DMS53 (cell line): ENCODE data around the gene PPP1R1B.

Experiments used
- DNase-seq: peaks from one replicate; lab custom pipeline; 2025; lab: John Stamatoyannopoulos, UW

Gene PPP1R1B

DNA sequence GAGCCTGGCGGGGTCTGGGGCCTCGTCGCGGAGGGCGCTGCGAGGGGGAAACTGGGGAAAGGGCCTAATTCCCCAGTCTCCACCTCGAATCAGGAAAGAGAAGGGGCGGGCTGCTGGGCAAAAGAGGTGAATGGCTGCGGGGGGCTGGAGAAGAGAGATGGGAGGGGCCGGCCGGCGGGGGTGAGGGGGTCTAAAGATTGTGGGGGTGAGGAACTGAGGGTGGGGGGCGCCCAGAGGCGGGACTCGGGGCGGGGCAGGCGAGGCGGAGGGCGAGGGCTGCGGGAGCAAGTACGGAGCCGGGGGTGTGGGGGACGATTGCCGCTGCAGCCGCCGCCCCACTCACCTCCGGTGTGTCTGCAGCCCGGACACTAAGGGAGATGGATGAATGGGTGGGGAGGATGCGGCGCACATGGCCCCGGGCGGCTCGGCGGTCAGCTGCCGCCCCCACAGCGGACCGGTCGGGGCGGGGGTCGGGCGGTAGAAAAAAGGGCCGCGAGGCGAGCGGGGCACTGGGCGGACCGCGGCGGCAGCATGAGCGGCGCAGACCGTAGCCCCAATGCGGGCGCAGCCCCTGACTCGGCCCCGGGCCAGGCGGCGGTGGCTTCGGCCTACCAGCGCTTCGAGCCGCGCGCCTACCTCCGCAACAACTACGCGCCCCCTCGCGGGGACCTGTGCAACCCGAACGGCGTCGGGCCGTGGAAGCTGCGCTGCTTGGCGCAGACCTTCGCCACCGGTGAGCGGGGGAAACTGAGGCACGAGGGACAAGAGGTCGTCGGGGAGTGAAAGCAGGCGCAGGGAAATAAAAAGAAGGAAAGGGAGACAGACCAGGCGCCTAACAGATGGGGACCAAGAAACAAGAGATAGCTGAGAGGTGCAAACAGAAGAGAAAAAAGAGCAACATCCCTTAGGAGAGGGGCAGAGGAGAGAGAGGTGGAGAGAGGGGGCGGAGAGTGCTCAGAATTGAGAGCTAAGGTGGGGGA, 41.5 kb downstream of the PPP1R1B start, which contains the start of gene PNMT:
TSS of gene PNMT (plus strand) at position 509 of the 980 bp plus-strand sequence. CDS start at position 532, 23 bp downstream.
- DNase-seq: peak; percentile 81

DNA sequence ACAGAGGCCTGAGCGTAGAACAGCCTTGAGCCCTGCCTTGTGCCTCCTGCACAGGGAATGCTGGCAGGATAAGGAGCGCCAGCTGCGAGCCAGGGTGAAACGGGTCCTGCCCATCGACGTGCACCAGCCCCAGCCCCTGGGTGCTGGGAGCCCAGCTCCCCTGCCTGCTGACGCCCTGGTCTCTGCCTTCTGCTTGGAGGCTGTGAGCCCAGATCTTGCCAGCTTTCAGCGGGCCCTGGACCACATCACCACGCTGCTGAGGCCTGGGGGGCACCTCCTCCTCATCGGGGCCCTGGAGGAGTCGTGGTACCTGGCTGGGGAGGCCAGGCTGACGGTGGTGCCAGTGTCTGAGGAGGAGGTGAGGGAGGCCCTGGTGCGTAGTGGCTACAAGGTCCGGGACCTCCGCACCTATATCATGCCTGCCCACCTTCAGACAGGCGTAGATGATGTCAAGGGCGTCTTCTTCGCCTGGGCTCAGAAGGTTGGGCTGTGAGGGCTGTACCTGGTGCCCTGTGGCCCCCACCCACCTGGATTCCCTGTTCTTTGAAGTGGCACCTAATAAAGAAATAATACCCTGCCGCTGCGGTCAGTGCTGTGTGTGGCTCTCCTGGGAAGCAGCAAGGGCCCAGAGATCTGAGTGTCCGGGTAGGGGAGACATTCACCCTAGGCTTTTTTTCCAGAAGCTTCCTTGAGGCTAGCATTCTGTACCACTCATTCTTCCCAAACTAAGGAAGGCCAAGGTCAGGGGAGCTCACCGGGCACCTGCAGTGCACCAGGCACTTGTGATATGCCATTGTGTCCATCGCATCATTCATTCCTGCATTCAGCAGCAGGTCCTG, 43.4 kb downstream of the PPP1R1B start:
- no peak for DNase-seq

DNA sequence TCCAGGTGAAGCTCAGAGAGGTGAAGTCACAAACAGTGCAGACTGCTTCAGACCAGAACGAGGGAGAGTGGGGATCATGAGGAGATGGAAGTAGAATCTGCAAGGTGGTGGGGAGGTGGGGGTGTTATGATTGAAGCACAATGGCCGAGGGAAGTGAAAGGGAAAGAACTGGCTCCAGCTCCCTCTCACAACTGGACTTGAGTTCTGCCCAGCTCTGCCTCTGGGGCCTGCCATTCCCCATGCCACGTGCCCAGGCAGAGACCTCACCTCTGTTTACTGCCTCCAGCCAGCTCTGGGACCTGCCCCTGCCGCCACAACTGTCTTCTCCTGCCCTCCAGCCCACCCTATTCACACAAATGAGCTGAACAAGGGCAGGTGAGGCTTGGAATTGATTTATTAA, 44.0 kb downstream of the PPP1R1B start:
- DNase-seq: no peak

DNA sequence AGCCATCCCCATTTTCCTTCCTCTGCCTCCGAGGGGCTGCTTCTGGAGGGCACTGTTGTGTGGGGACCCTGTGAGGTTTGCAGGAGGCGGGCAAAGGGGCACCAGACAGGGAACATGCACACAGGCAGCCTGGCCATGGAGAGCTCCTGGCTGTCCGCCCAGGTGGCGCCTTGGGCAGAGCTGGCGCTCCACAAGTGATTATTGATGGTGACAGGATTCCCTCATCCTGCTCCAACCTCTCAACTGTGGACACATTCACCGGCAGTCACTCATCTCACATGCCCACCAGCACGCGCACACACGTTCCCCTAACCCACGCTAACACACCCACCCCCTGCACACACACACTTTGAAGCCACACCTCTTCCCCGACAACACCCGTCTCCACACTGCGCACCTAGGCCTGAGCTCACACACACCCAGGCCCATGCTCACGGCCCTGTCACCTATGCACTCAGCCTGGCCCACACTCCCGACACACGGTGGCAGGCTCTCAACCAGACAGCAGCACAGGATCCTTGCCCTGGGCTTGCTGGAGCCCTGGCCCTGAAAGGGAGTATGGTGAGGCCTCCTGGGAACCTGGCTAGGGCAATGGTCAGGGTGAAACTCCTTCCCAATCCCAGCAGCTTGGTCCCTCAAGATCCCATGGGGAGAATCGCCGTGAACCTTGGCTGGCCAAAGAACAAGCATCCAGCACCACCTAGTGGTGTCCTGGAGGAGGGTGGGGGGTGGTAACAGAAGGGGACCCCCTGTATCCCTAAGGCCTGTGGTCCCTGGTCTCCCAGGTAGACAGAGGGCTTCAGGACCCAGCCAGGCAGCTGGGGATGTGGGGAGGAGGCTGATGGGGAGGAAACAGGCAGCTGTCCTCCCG, 45.1 kb downstream of the PPP1R1B start:
- DNase-seq: peak; percentile 69

DNA sequence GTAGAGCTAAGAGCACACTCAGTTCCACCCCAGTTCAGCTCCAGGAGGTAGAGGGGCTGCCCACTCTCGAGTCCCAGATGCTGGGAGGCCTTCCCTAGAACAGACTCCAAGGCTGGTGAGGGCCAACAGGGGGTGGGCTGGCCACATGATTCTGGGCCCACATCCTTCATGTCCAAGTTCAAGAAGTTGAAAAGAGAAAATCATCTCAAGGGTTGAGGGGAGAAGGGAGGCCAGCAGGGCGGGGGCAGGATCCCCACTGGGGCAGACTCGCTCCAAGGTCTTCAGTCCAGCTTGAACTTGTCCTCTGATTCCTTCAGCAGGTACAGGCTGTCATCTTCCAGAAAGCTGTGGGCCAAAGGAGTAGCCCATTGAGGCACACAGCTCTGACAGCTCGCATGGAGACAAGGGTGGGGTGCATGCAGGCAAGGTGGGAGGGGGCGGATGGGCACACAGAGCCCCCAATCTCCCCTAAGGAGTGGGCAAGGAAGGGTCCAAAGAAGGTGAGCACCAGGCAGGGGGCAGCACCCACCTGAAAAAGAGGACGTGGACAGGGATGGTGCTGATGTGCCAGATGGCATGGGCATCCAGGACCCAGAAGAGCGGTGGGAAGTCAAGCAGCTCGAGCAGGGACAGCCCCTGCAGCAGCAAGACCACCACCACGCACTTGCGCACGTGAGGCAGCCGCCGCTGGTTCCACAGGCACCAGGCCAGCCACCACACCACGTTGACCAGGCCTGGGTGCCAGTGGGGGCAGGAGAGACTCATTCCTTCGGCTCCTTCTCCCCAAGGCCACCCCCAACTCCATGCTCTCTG, 46.0 kb downstream of the PPP1R1B start:
- DNase-seq: no peak

DNA sequence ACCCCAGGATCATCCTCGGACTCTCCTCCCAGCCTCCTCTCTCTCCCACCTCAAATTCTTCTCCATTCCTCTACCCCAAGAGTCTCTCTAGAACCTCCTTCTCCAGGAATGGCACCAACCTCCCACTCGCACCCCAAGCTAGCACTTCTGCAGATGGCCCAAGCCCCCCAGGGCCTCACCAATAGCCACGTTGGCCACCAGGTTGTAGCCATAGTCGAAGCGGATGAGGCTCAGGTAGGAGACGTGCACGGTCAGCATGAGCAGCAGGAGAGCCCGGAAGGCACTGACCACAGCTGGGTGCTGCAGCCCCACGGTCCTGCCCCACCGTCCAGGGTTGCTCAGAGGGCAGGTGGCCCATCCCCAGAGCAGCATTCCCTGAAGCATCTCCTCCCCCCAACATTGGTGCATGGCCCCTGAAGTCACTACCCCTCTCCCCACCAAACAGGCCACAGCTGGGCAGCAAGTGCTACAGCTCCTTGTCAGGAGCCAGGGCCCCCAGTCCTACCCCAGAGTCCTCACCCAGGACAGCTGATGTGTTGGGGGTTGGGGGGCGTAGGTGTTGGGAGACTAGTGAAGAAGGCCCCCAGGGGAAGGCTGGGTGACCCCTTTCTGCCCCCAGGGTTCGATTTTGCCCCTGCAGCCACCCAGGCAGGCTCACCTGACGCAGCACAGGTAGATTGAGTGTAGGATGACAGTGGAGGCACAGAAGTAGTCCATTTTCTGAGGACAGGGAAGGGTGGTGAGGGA, 46.8 kb downstream of the PPP1R1B start:
- no peak for DNase-seq

DNA sequence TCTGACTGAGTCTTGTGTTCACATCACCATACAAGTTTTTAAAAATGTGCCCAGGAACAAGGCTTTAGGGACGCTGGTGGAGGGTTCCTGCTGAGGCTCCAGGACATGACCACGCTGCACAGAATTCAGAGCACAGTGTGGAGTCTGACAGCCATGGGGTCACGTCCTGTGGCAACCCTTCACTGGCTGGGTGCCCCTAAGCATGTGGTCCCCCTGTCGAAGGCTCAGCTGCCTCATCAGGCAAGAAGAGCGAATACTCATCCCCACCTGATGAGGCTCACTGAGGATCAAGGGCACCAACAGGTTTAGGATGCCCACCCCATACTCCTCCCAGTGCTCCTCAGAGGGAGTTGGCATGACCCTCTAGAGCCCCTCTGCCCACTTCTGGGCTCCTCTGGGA, 47.4 kb downstream of the PPP1R1B start:
- DNase-seq: no peak

DNA sequence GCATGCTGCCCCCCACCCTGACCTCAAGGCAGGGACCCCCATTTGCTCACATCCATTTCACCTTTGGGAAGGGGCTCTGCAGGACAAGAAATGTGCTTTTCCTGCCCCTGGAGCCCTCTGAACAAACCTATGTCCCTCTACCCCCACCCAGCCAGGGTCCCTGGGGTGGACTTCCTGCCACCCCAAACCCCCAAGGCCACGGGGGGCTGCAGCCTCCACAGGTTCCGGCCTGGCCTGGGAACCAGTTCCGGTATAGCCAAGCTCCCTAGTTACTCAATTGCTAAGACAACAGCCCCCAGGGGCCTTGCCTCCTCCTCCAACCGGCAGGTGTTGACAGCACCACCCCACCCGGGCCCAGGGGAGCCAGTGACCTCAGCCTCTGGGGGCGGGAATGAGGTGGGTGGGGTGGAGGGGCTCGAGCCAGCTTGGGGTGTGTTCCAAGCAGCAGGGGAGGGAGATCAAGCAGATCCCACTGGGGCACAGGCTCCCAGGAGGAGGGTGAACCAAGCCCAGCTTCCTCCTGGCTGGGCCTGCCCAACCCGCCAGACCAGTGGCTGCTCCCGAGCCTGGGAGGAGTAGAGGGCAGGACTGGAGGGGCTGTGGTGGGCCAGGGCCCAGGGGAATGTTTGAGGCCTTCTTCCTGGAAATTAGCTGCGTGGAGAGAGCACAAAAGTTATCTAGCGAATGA, 48.1 kb downstream of the PPP1R1B start:
- DNase-seq: peak; percentile 13

DNA sequence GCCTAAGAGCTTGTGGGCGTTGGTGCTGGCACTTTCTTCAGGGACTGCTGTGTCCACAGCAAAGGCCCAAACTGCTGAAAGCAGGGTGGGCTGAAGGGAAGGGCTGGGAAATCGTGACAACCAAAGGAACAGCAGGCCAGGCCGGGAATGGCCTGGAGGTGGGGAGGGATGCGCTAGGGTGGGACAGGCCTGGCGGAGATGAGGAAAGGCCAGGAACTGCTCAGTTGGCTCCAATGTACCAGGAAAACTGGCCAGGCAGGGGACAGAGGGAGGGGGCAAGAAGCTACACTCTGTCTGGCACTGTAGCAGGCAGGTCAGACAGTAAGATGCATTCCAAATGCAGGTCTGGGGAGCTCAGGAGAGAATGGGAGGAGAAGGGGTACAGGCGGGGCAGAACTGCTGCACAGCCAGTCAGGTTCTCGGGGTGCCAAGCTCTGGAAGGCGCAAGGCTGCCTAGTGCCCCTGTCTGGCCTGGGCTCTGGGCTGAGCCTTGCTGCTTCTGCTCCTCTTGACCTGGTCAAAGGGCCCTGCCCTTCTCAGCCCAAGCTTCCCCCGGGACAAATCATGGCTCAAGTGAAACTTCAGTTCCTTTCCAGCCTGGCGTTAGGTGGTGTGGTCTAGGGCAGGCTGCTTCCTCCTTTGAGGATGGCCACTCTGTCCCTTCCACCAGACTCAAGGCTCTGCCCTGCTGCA, 48.8 kb downstream of the PPP1R1B start:
- DNase-seq: no peak

DNA sequence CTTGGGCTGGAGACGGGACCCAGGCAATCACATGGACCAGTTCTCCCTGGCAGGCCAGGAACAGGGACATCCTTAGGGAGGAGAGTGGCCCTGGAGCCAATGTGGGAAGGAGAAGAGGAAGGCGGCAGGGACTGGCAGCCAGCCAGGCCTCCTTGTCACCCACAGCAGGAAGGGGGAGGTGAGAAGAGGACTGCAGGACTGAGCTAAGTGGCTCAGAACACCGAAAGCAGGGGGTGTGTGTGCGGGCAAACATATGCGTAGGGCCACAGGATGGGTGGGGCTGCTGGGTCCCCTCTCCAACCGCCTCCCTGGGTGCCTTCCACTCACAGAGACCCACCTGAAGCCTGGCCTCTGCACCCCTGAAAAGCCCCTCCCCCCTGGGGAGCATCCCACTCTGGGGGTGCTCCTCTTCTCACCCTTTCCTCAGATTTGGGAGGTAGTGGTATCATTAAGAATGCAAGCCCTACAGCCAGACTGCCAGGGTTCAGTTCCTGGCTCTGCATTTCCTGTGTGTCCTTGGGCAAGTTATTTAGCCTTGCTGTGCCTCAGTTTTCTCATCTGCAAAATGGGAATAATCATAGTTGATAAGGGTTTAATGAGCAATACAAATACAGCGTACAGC, 49.6 kb downstream of the PPP1R1B start:
- peak; percentile 70 for DNase-seq

DNA sequence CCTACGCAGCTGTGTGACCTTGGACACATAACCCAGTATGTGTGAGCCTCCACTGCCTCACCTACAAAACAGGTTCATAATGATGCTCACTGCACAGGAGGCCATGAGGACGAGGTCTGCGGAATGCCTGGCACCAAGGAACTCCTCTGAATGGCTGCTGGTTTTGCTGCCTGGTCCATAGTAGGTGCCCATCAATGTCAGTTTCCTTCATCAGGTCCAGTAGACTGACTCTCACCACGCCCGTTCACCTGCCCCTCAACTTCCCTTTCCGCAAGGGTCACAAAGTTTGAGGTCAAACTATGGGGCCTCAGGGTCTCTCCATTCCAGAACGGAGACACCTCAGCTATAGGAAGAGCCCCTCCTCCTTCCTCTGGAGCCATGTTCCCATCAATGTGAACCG, 50.3 kb downstream of the PPP1R1B start:
- no peak for DNase-seq

DNA sequence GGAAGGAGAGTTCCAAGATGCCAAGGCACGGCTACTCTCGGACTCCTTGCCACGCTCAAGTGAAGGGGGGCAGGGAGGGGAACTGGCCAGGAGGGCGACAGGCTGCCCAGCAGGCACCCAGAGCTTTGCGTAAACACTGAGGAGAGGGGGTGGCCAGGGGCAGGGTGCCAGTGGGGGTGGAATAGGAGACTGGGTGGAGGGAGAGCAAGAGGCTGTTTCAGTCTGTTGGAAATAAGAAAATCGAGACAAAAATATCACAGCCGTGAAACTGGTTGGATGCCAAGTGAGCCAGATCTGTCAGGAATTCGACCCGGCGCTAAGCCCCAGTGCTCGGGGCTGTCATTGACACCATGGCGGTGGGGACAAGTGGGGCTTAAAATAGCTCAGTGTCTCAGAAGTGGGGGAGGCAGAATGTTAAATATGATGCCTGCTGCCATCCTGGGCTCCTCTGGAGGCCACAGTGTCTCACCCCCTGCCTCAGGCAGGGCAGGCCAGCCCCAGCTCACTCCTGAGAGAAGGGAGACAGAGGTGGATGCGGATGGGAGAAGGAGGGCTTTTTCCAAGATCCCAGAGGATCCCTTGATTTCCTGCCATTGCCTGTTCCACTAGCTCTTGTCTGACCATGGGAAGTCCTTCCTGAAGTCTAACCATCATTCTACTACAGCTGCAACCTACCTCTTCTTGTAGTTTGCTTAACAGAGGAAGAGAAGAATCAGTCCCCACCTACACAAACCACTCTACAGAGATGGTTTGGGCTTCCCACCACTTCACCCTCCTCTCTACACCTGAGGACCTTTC, 51.0 kb downstream of the PPP1R1B start:
- DNase-seq: peak; percentile 34

DNA sequence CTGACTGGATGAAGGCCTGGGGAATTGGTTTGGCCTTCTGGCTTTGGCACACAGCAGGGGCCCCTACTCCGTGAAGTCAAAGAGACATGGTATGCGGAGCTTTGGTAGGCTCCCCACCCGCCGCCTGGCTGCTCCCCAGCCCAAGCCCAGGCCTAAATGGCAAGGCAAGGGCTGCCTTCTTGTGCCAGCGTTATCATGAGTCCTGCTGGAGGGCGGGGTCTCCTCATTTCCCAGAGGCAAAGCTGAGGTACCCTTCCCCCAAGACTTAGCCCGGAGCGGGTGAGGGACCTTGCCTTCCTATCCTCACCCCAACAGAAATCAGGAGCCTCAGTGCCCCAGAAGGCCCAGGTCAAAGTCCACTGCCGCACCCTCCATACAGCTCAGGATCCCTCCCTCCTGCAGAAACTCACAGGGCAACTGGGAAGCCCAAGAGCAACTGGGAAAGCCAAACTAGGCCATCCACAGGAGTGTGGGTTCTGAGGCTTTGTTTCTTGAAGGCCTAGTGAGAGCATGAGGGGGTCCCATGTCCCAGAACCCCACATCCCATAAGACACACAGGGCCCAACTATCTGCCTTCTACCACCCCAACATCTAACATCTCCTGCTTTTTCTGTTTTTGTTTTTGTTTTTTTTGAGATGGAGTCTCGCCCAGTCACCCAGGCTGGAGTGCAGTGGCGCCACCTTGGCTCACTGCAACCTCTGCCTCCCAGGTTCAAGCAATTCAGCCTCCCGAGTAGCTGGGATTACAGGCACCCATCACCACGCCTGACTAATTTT, 51.8 kb downstream of the PPP1R1B start:
- no peak for DNase-seq

DNA sequence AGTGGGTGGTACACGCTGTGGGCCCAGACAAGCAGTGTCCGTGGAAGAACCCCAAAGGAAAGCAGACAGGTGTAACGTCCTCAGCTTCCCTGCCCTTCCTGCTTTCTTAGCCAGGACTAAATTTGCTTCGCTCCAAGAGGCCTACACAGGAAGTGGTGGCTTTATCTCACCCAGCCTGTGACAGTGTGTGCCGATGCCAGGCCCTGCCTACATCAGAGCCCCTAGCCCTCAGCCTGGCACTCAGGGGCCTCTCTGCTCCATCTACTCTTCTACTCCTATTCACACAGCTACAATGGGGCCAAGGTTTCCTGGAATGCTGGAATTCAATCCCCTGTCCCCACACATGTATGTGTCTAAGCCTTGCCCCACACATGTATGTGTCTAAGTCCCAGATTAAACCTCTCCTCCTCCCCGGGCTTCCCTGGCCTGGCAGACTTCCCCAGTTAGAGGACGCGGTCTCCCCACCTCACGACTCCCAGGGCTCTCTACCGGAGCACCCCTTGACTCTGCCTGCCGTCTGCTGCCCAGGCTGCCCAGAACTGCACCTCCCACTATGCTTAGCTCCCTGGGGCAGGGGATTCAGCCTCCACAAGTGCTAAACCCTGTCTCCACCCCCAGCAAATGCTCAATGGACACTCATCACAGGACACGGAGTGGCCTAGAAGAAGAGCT, 52.9 kb downstream of the PPP1R1B start:
- no peak for DNase-seq

DNA sequence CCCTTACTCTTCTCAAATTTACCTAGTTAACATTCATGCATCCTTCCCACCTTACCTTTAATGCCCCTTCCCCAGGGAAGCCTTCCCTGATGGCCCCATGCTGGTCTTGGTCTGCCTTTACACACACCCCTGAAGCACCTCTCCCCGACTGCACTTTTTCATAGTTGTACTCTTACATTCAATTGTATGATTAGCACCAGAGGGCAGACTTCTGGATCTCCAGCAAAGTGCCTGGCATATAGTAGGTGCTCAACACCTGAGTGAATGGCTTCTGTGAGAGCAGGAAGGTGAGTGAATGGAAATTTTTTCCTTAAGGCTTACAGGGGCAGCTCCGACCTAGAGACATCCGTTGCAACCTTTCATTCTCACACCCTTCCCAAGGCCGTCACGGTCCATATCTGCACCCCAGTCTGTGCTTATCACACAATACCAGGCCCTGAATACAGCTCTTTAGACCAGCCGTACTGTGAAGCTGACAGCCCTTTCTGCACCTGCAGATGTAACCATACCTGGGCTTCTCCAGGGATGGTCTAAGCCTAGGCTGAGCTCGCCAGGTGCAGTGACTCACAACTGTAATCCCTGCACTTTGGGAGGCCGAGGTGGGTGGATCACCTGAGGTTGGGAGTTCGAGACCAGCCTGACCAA, 56.7 kb downstream of the PPP1R1B start:
- DNase-seq: no peak
